GM12878 (cell line): ENCODE results near the gene TACSTD2. TPM values are rescaled to one million over a fixed set of nuclear protein-coding genes. Genes with fewer than 3 reads are reported as not detected.

Source experiments
- ATAC-seq: fragments of 200-7000 bp; cut with Tn5 transposase; 3 replicates; pipeline ENCODE4 v1.9.1; 2020; ENCODE audit warnings: mild to moderate bottlenecking, moderate library complexity
- BruUV-seq: library from RNA; stranded (reverse); fragments of 400-500 nt; replicated peaks from 2 replicates; lab custom pipeline; 2021; lab: Mats Ljungman, UMichigan
- CTCF ChIA-PET: fragments of 300-600 bp; sonication (Branson Sonifier 250); formaldehyde crosslinking; extraction: SDS; loops from one replicate; lab custom pipeline; 2021; ENCODE audit warnings: inconsistent platforms; lab: Yijun Ruan, JAX
- POLR2A ChIA-PET: fragments of 350-600 bp; formaldehyde crosslinking; extraction: SDS; loops from one replicate; lab custom pipeline; 2021; ENCODE audit warnings: inconsistent platforms; lab: Charles Lee
- RAD21 ChIA-PET: fragments of 300-600 bp; sonication (Branson Sonifier 250); formaldehyde crosslinking; loops from one replicate; lab custom pipeline; 2023; ENCODE audit warnings: antibody characterized with exemption; ENCODE audit not compliant: unreplicated experiment; lab: Charles Lee
- SMC1A ChIA-PET: fragments of 300-600 bp; sonication (Branson Sonifier 250); formaldehyde crosslinking; loops from one replicate; lab custom pipeline; 2023; ENCODE audit not compliant: unreplicated experiment, uncharacterized antibody; lab: Charles Lee
- DNase-seq: peaks from one replicate; pipeline ENCODE4 v3.0.0-alpha.2; 2011; ENCODE audit warnings: low read depth, low spot score
- FAIRE-seq: peaks from 3 replicates; lab custom pipeline; 2011; peaks lifted over from hg19 to GRCh38; lab: Jason Lieb, UNC
- H2AFZ ChIP-seq: 2 replicates; pipeline ENCODE4 v1.6.0; 2011; ENCODE audit warnings: low read depth, low read length, control low read depth; ENCODE audit not compliant: control insufficient read depth
- H3K27ac ChIP-seq: 2 replicates; pipeline ENCODE4 v1.5.1; 2011; ENCODE audit warnings: control low read depth; ENCODE audit not compliant: control insufficient read depth, insufficient read depth
- H3K27me3 ChIP-seq, 2 experiments: replicated peaks in 1 of 2; 2 replicates each; pipeline versions ENCODE4 v1.6.0 to v1.6.1; 2011; ENCODE audit warnings: low read length in 1 of 2; ENCODE audit not compliant: control insufficient read depth in 2 of 2, insufficient read depth in 2 of 2
- H3K36me3 ChIP-seq, 2 experiments: 2 replicates each; pipeline ENCODE4 v1.5.1; 2011; ENCODE audit warnings: low read length in 1 of 2; ENCODE audit not compliant: control insufficient read depth in 2 of 2, insufficient read depth in 2 of 2
- H3K4me1 ChIP-seq: 2 replicates; pipeline ENCODE4 v1.6.1; 2011; ENCODE audit warnings: mild to moderate bottlenecking, low read length, moderate library complexity, mixed read lengths; ENCODE audit not compliant: control insufficient read depth, insufficient read depth
- H3K4me2 ChIP-seq: 2 replicates; pipeline ENCODE4 v1.6.0; 2011; ENCODE audit warnings: control low read depth; ENCODE audit not compliant: control insufficient read depth, insufficient read depth
- H3K4me3 ChIP-seq: fragments of 200-600 bp; sonication (generic); 2 replicates; pipeline ENCODE4 v1.5.1; 2016
- H3K79me2 ChIP-seq: 2 replicates; pipeline ENCODE4 v1.6.0; 2011; ENCODE audit warnings: low read length; ENCODE audit not compliant: control insufficient read depth, insufficient read depth
- H3K9ac ChIP-seq: 2 replicates; pipeline ENCODE4 v1.8.0; 2011; ENCODE audit warnings: low read length, control low read depth, mixed read lengths; ENCODE audit not compliant: control insufficient read depth, insufficient read depth
- H3K9me3 ChIP-seq: replicated peaks from 3 replicates; pipeline ENCODE4 v1.5.1; 2011; ENCODE audit warnings: mild to moderate bottlenecking, low read length; ENCODE audit not compliant: control insufficient read depth, insufficient read depth
- H4K20me1 ChIP-seq: 2 replicates; pipeline ENCODE4 v1.6.0; 2011; ENCODE audit not compliant: control insufficient read depth, insufficient read depth
- BACH1 ChIP-seq: fragments of 450-650 bp; IDR thresholded peaks from 2 replicates; pipeline ENCODE4 v1.6.1; 2017; ENCODE audit warnings: mild to moderate bottlenecking, borderline replicate concordance
- BCL11A ChIP-seq: IDR thresholded peaks from 2 replicates; pipeline ENCODE4 v1.6.1; 2011; ENCODE audit warnings: low read depth, low read length
- CTCF ChIP-seq, 3 experiments: IDR thresholded peaks in 2 of 3; conservative IDR thresholded peaks in 1 of 3; 2 replicates each; pipeline ENCODE4 v1.5.1; 2011; ENCODE audit warnings: low read depth in 3 of 3, low read length in 3 of 3, mild to moderate bottlenecking in 3 of 3, control low read depth in 2 of 3, moderate library complexity in 2 of 3, inconsistent platforms in 1 of 3, mixed read lengths in 1 of 3; ENCODE audit not compliant: control insufficient read depth in 2 of 3, insufficient read depth in 1 of 3; ENCODE audit errors: extremely low read depth in 1 of 3
- EGR1 ChIP-seq, 2 experiments: IDR thresholded peaks; 1 replicate in 1 of 2; 2 replicates in 1 of 2; pipeline ENCODE4 v1.6.1; 2011 to 2012; ENCODE audit warnings: low read depth in 2 of 2, low read length in 2 of 2, borderline replicate concordance in 1 of 2, mild to moderate bottlenecking in 1 of 2, moderate library complexity in 1 of 2
- ESRRA ChIP-seq: IDR thresholded peaks from 2 replicates; pipeline ENCODE4 v1.6.1; 2012; ENCODE audit warnings: mild to moderate bottlenecking, low read length, improper control_type of control experiment
- EZH2 ChIP-seq: IDR thresholded peaks from 2 replicates; pipeline ENCODE4 v1.6.1; 2012; ENCODE audit warnings: low read depth, mild to moderate bottlenecking, control low read depth, inconsistent platforms, low read length, borderline replicate concordance; ENCODE audit not compliant: control insufficient read depth
- HCFC1 ChIP-seq: fragments of 150-350 bp; IDR thresholded peaks from 2 replicates; pipeline ENCODE4 v1.6.1; 2014; ENCODE audit warnings: low read length
- IKZF1 ChIP-seq: fragments of 450-650 bp; conservative IDR thresholded peaks from 2 replicates; pipeline ENCODE4 v1.6.1; 2017; ENCODE audit warnings: antibody characterized with exemption, mild to moderate bottlenecking
- IKZF2 ChIP-seq, 2 experiments: fragments of 450-650 bp; IDR thresholded peaks; 2 replicates each; pipeline ENCODE4 v1.6.1; 2017; ENCODE audit warnings: mild to moderate bottlenecking in 2 of 2, moderate library complexity in 2 of 2
- NR2C1 ChIP-seq: fragments of 450-650 bp; IDR thresholded peaks from 2 replicates; pipeline ENCODE4 v1.6.1; 2017; ENCODE audit warnings: antibody characterized with exemption, mild to moderate bottlenecking, moderate library complexity
- NR2F1 ChIP-seq: fragments of 450-650 bp; conservative IDR thresholded peaks from 2 replicates; pipeline ENCODE4 v1.6.1; 2017; ENCODE audit warnings: mild to moderate bottlenecking
- PAX5 ChIP-seq: IDR thresholded peaks from 2 replicates; pipeline ENCODE4 v1.6.1; 2011; ENCODE audit warnings: low read depth, low read length, borderline replicate concordance
- SPI1 ChIP-seq: IDR thresholded peaks from 2 replicates; pipeline ENCODE4 v1.6.1; 2011; ENCODE audit warnings: low read depth, mild to moderate bottlenecking, low read length, moderate library complexity, borderline replicate concordance; ENCODE audit not compliant: insufficient read depth
- USF1 ChIP-seq: IDR thresholded peaks from 2 replicates; pipeline ENCODE4 v1.6.1; 2011; ENCODE audit warnings: borderline replicate concordance, low read depth, mild to moderate bottlenecking, moderate library complexity, mixed read lengths, low read length; ENCODE audit not compliant: insufficient read depth; ENCODE audit errors: extremely low read length
- ZNF592 ChIP-seq: fragments of 450-650 bp; IDR thresholded peaks from 2 replicates; pipeline ENCODE4 v1.6.1; 2017; ENCODE audit warnings: mild to moderate bottlenecking, moderate library complexity
- ZZZ3 ChIP-seq: IDR thresholded peaks from 2 replicates; pipeline ENCODE4 v1.6.1; 2011; ENCODE audit warnings: low read depth; ENCODE audit not compliant: control insufficient read depth, insufficient read length
- WGBS: methylation state at CpG from one replicate; pipeline ENCODE4 v1.1.6; 2016; ENCODE audit warnings: low lambda C conversion rate; ENCODE audit not compliant: insufficient replicate concordance, insufficient coverage; ENCODE audit errors: missing lambda C conversion rate; 5-methylcytosine and 5-hydroxymethylcytosine counted together
- in situ Hi-C: fragments of 300-500 bp; cut with MboI; formaldehyde crosslinking; loops from 9 replicates; pipeline ENCODE4 v1.14.3; 2018; ENCODE audit warnings: mixed read lengths
- intact Hi-C: fragments of 100-400 bp; cut with micrococcal nuclease; formaldehyde crosslinking; loops from one replicate; pipeline ENCODE4 v1.14.2; 2022; ENCODE audit not compliant: unreplicated experiment
- polyA plus RNA-seq, 11 experiments: library from polyadenylated mRNA; depleted of rRNA in 4 of 11; unstranded in 6 of 11; stranded (reverse) in 5 of 11; fragments of >200 nt; fragmentation: Nextera tagmentation in 4 of 11; fragmentation: Illumina TruSeq in 1 of 11; extraction: Ambion mirVana in 4 of 11; extraction: Trizol in 1 of 11; gene quantifications; 1 replicate in 1 of 11; 2 replicates in 10 of 11; pipeline versions ENCODE4 v1.2.1 to v1.2.3, GENCODE V29; 2011 to 2016; ENCODE audit warnings: inconsistent platforms in 2 of 11, missing spikeins in 2 of 11, low read depth in 1 of 11
- total RNA-seq, 4 experiments: library from RNA; depleted of rRNA in 3 of 4; stranded (reverse); fragments of >200 nt in 3 of 4; fragmentation: Illumina TruSeq in 1 of 4; extraction: Trizol in 1 of 4; gene quantifications; 2 replicates each; pipeline versions ENCODE4 v1.2.1 to v1.2.3, GENCODE V29; 2013 to 2021

Gene TACSTD2
- total and polyA plus RNA-seq, 10 of the 15 experiments (the other 5 are each of a cell fraction or from before 2014, with no cell fraction given), result 0.56 to 9.4 (median 3.7) TPM

- TF ChIP-seq CTCF (IDR thresholded peaks at IDR 0.05 in 2 of 3, conservative IDR thresholded peaks at IDR 0.05 in 1 of 3; ENCODE audit: control insufficient read depth in 2 of 3, extremely low read depth in 1 of 3, insufficient read depth in 1 of 3, low read depth in 3 of 3, low read length in 3 of 3), result no peak
- no peak for TF ChIP-seq EZH2
- no peak for TF ChIP-seq ZZZ3
- no peak for TF ChIP-seq EGR1 (IDR thresholded peaks at IDR 0.05; ENCODE audit: borderline replicate concordance in 1 of 2, low read depth in 2 of 2, low read length in 2 of 2)
- TF ChIP-seq BACH1, result no peak
- no peak for TF ChIP-seq BCL11A
- no peak for TF ChIP-seq ESRRA
- TF ChIP-seq, all 136 proteins: peak for 0
Measured at GRCh38 chr1:58570094-58570493, 7.0 kb downstream of the TACSTD2 start (continued).

- in situ Hi-C loops (loop anchor here (25.0 kb wide), 1 partner anchor 1732 kb away; no protein-coding TSS in a partner anchor), intact Hi-C loops (no loop called here)
- WGBS, result 44% methylated on average over 5 of the region's 5 CpGs
- H3K4me1 ChIP-seq, result peaks cover 16% of the 10 kb centered on the region
- BruUV-seq, result no TSS peak
- no peak overlapping the region for H3K9ac ChIP-seq
- no peak overlapping the region; the same call in 1 of the 2 replicates for H3K4me2 ChIP-seq
- H3K27me3 ChIP-seq, result no peaks in the 10 kb centered on the region
- FAIRE-seq, result no peak
- H3K4me3 ChIP-seq, result no peak overlapping the region
- ChIA-PET SMC1A (interaction anchor here (0.9 to 2.3 kb wide), 5 partner anchors 9 to 67 kb away, joined by 3 to 9 read pairs (median 4); partner anchors contain the start of gene OMA1), RAD21 (interaction anchor here (0.6 to 1.7 kb wide), 4 partner anchors 22 to 83 kb away, joined by 3 to 8 read pairs (median 5); partner anchors contain the start of gene OMA1), POLR2A (interaction anchor here (1.5 kb wide), 1 partner anchor 16 kb away, joined by 3 read pairs; no protein-coding TSS in a partner anchor), CTCF (interaction anchor here (1.1 to 2.7 kb wide), 2 partner anchors 22 to 27 kb away, joined by 3 to 13 read pairs; partner anchors contain the start of gene OMA1)
- H4K20me1 ChIP-seq, result no peaks in the 10 kb centered on the region
- no peak overlapping the region for H2AFZ ChIP-seq
- no peak for DNase-seq
- peak; percentile 6; the same call in 2 of the 3 replicates for ATAC-seq
- no peaks in the 10 kb centered on the region for H3K9me3 ChIP-seq
- H3K79me2 ChIP-seq, result no peaks in the 10 kb centered on the region
- H3K27ac ChIP-seq, result no peak overlapping the region
- no peaks in the 10 kb centered on the region for H3K36me3 ChIP-seq
- TF ChIP-seq IKZF1 (0 out of 2 replicates have a peak, but pooled peaks have one; percentile 19), SPI1 (no peak), NR2F1 (0 out of 2 replicates have a peak, but pooled peaks have one; percentile 45), PAX5 (0 out of 2 replicates have a peak, but pooled peaks have one; percentile 28), IKZF2 (IDR thresholded peaks at IDR 0.05) (no peak), NR2C1 (peak; percentile 31; the same call in 1 of the 2 replicates), USF1 (no peak), HCFC1 (no peak), ZNF592 (no peak)
Measured at GRCh38 chr1:58568911-58569310, 8.1 kb downstream of the TACSTD2 start.
